H9 (cell line): ENCODE measurements around the gene P4HA2. TPM values are rescaled to one million over a fixed set of nuclear protein-coding genes. Genes with fewer than 3 reads are reported as not detected.

Experiments used
- DNase-seq: peaks from one replicate; pipeline ENCODE4 v3.0.0-alpha.2; 2017
- H2AFZ ChIP-seq: one replicate; pipeline ENCODE4 v1.6.1; 2013; ENCODE audit warnings: mild to moderate bottlenecking, low read length, control low read depth, moderate library complexity
- H2AK5ac ChIP-seq: 2 replicates; pipeline ENCODE4 v1.6.1; 2013; ENCODE audit warnings: low read length, control low read depth, mixed read lengths; ENCODE audit not compliant: insufficient read length
- H2BK120ac ChIP-seq: one replicate; pipeline ENCODE4 v1.6.1; 2013; ENCODE audit warnings: low read depth, mild to moderate bottlenecking, low read length, control low read depth, inconsistent platforms; ENCODE audit not compliant: poor library complexity, severe bottlenecking
- H2BK12ac ChIP-seq: 2 replicates; pipeline ENCODE4 v1.6.1; 2013; ENCODE audit warnings: low read length, control low read depth, mixed read lengths, low read depth; ENCODE audit not compliant: insufficient read length
- H2BK15ac ChIP-seq: 2 replicates; pipeline ENCODE4 v1.6.1; 2013; ENCODE audit warnings: low read depth, low read length, control low read depth
- H2BK20ac ChIP-seq: one replicate; pipeline ENCODE4 v1.6.1; 2013; ENCODE audit warnings: low read depth, mild to moderate bottlenecking, low read length, control low read depth, inconsistent platforms; ENCODE audit not compliant: poor library complexity, severe bottlenecking
- H2BK5ac ChIP-seq: 2 replicates; pipeline ENCODE4 v1.6.1; 2013; ENCODE audit warnings: low read length, control low read depth, mixed read lengths; ENCODE audit not compliant: insufficient read length
- H3K14ac ChIP-seq: 2 replicates; pipeline ENCODE4 v1.6.1; 2013; ENCODE audit warnings: low read length, control low read depth; ENCODE audit not compliant: insufficient read depth
- H3K18ac ChIP-seq: 2 replicates; pipeline ENCODE4 v1.6.1; 2013; ENCODE audit warnings: low read depth, mild to moderate bottlenecking, mixed read lengths, low read length, control low read depth; ENCODE audit not compliant: insufficient read length
- H3K23ac ChIP-seq: 2 replicates; pipeline ENCODE4 v1.6.1; 2013; ENCODE audit warnings: low read length, control low read depth, mixed read lengths, low read depth; ENCODE audit not compliant: insufficient read length
- H3K23me2 ChIP-seq: 2 replicates; pipeline ENCODE4 v1.6.1; 2013; ENCODE audit warnings: low read depth, mild to moderate bottlenecking, mixed read lengths, low read length, control low read depth; ENCODE audit not compliant: insufficient read length, poor library complexity, severe bottlenecking
- H3K27ac ChIP-seq: 2 replicates; pipeline ENCODE4 v1.5.1; 2013; ENCODE audit warnings: low read length, control low read depth, mixed read lengths, low read depth; ENCODE audit not compliant: insufficient read length
- H3K27me3 ChIP-seq: 2 replicates; pipeline ENCODE4 v1.6.1; 2013; ENCODE audit warnings: low read length, control low read depth, inconsistent platforms; ENCODE audit not compliant: insufficient read depth
- H3K4ac ChIP-seq: 2 replicates; pipeline ENCODE4 v1.6.1; 2013; ENCODE audit warnings: low read depth, mild to moderate bottlenecking, control low read depth, inconsistent platforms, low read length, moderate library complexity
- H3K4me1 ChIP-seq: 2 replicates; pipeline ENCODE4 v1.6.1; 2013; ENCODE audit warnings: low read length, control low read depth, inconsistent platforms; ENCODE audit not compliant: insufficient read depth
- H3K4me2 ChIP-seq: 2 replicates; pipeline ENCODE4 v1.6.1; 2013; ENCODE audit warnings: low read length, control low read depth, mixed read lengths; ENCODE audit not compliant: insufficient read length, insufficient read depth
- H3K56ac ChIP-seq: 2 replicates; pipeline ENCODE4 v1.6.1; 2013; ENCODE audit warnings: low read depth, mild to moderate bottlenecking, mixed read lengths, low read length, control low read depth; ENCODE audit not compliant: insufficient read length
- H3K79me1 ChIP-seq: 2 replicates; pipeline ENCODE4 v1.6.1; 2013; ENCODE audit warnings: low read depth, mild to moderate bottlenecking, moderate library complexity, low read length, control low read depth, inconsistent platforms; ENCODE audit not compliant: insufficient read depth, poor library complexity, severe bottlenecking
- H3K79me2 ChIP-seq: 2 replicates; pipeline ENCODE4 v1.6.1; 2013; ENCODE audit warnings: low read length, control low read depth, inconsistent platforms; ENCODE audit not compliant: insufficient read depth
- H3K9ac ChIP-seq: 2 replicates; pipeline ENCODE4 v1.6.1; 2013; ENCODE audit warnings: low read length, control low read depth, mixed read lengths; ENCODE audit not compliant: insufficient read length; ENCODE audit errors: extremely low read depth
- H3K9me3 ChIP-seq: one replicate; pipeline ENCODE4 v1.6.1; 2013; ENCODE audit warnings: low read depth, low read length, inconsistent platforms; ENCODE audit not compliant: control insufficient read depth
- H3T11ph ChIP-seq: one replicate; pipeline ENCODE4 v1.6.1; 2013; ENCODE audit warnings: mild to moderate bottlenecking, low read length, control low read depth, inconsistent platforms
- H4K20me1 ChIP-seq: one replicate; pipeline ENCODE4 v1.6.1; 2013; ENCODE audit not compliant: control insufficient read depth, insufficient read length, insufficient read depth
- H4K5ac ChIP-seq: 2 replicates; pipeline ENCODE4 v1.6.1; 2013; ENCODE audit warnings: low read depth, mild to moderate bottlenecking, mixed read lengths, low read length, control low read depth; ENCODE audit not compliant: insufficient read length
- H4K8ac ChIP-seq: replicated peaks from 2 replicates; pipeline ENCODE4 v1.6.1; 2013; ENCODE audit warnings: low read length, control low read depth, mixed read lengths, low read depth; ENCODE audit not compliant: insufficient read length
- H4K91ac ChIP-seq: 2 replicates; pipeline ENCODE4 v1.6.1; 2013; ENCODE audit warnings: low read depth, mild to moderate bottlenecking, moderate library complexity, mixed read lengths, low read length, control low read depth; ENCODE audit not compliant: insufficient read length
- H3K27ac Mint-ChIP-seq, 3 experiments: 2 replicates in 2 of 3; 3 replicates in 1 of 3; pipeline ENCODE4 v1.8.0; 2020 to 2021; ENCODE audit warnings: mixed read lengths in 3 of 3, mild to moderate bottlenecking in 1 of 3, moderate library complexity in 1 of 3
- H3K27me3 Mint-ChIP-seq: 2 replicates; pipeline ENCODE4 v1.8.0; 2021; ENCODE audit warnings: low read depth, mild to moderate bottlenecking, moderate library complexity, mixed read lengths
- H3K36me3 Mint-ChIP-seq, 3 experiments: 2 replicates in 2 of 3; 3 replicates in 1 of 3; pipeline ENCODE4 v1.8.0; 2020 to 2021; ENCODE audit warnings: low read depth in 3 of 3, mixed read lengths in 3 of 3; ENCODE audit not compliant: insufficient read depth in 1 of 3
- H3K4me1 Mint-ChIP-seq, 2 experiments: 2 replicates each; pipeline ENCODE4 v1.8.0; 2020; ENCODE audit warnings: mixed read lengths in 2 of 2
- H3K4me3 Mint-ChIP-seq, 2 experiments: 2 replicates in 1 of 2; 3 replicates in 1 of 2; pipeline ENCODE4 v1.8.0; 2020 to 2021; ENCODE audit warnings: mild to moderate bottlenecking in 2 of 2, mixed read lengths in 2 of 2, moderate library complexity in 1 of 2
- H3K9me3 Mint-ChIP-seq, 2 experiments: 2 replicates in 1 of 2; 3 replicates in 1 of 2; pipeline ENCODE4 v1.8.0; 2020; ENCODE audit warnings: mild to moderate bottlenecking in 2 of 2, mixed read lengths in 2 of 2, moderate library complexity in 1 of 2
- WGBS: extraction: QIAGEN DNeasy Blood & Tissue Kit; methylation state at CpG from one replicate; pipeline ENCODE4 v1.1.7; 2013; ENCODE audit warnings: missing lambda C conversion rate, low lambda C conversion rate, mixed read lengths; ENCODE audit not compliant: insufficient read length; ENCODE audit errors: extremely low coverage; 5-methylcytosine and 5-hydroxymethylcytosine counted together
- total RNA-seq: library from RNA; stranded (reverse); gene quantifications from 2 replicates; pipeline ENCODE4 v1.2.1, GENCODE V29; 2021
- TF ChIP-seq, protein P1 (sequence below): fragments of 200-600 bp; sonication (generic); conservative IDR thresholded peaks from 3 replicates; pipeline ENCODE4 v1.8.0; 2021; ENCODE audit warnings: antibody characterized with exemption, mild to moderate bottlenecking

Gene P4HA2
- total RNA-seq, 1 experiment from 2014 or later = 15.3 TPM

DNA sequence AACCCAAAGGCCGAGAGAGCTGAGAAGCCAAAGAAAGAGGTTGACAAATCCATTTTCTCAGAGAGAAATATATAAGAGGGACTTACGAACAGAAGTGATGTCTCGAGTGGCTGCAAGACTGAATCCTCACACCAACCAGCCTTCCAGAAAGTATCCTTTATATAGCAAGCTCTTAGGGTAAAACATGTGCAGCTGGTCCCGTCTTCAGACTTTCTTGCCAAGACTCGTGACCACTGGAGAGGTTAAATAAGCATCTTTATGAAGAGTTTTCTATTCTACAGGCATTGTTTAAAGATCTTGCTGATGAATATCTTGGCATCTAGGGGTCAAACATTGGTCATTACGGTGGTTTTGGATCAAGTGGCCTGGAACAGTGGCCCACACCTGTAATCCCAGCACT, 49.6 kb upstream of the P4HA2 start:
- Histone ChIP-seq H3K27ac (no peak overlapping the region), H2AK5ac (no peak overlapping the region), H3K9ac (no peak overlapping the region), H4K91ac (no peak overlapping the region), H3K4ac (no peak overlapping the region), H4K20me1 (no peaks in the 10 kb centered on the region), H3K4me1 (0 out of 2 replicates have a peak, but pooled peaks cover 5% of the 10 kb centered on the region), H3K27me3 (no peaks in the 10 kb centered on the region), H3K79me1 (no peaks in the 10 kb centered on the region), H2AFZ (no peak overlapping the region), H3K79me2 (no peaks in the 10 kb centered on the region), H3K23ac (no peak overlapping the region), H3K23me2 (peaks cover 2% of the 10 kb centered on the region), H3K4me2 (no peak overlapping the region), H3T11ph (no peak overlapping the region), H3K18ac (no peak overlapping the region), H2BK12ac (no peak overlapping the region), H2BK15ac (no peak overlapping the region), H3K9me3 (no peaks in the 10 kb centered on the region), H4K5ac (no peak overlapping the region), H2BK120ac (no peak overlapping the region), H2BK20ac (no peak overlapping the region), H4K8ac (no peak overlapping the region), H2BK5ac (no peak overlapping the region), H3K14ac (no peak overlapping the region), H3K56ac (no peak overlapping the region)
- H3K4me1 Mint-ChIP-seq = peaks cover 20 to 26% of the 10 kb centered on the region in 2 experiments
- TF ChIP-seq, protein P1, sequence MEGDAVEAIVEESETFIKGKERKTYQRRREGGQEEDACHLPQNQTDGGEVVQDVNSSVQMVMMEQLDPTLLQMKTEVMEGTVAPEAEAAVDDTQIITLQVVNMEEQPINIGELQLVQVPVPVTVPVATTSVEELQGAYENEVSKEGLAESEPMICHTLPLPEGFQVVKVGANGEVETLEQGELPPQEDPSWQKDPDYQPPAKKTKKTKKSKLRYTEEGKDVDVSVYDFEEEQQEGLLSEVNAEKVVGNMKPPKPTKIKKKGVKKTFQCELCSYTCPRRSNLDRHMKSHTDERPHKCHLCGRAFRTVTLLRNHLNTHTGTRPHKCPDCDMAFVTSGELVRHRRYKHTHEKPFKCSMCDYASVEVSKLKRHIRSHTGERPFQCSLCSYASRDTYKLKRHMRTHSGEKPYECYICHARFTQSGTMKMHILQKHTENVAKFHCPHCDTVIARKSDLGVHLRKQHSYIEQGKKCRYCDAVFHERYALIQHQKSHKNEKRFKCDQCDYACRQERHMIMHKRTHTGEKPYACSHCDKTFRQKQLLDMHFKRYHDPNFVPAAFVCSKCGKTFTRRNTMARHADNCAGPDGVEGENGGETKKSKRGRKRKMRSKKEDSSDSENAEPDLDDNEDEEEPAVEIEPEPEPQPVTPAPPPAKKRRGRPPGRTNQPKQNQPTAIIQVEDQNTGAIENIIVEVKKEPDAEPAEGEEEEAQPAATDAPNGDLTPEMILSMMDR = no peak
- no peak for DNase-seq
- no CpG with 5 or more reads among the region's 6 CpGs for WGBS
- no peaks in the 10 kb centered on the region for H3K9me3 Mint-ChIP-seq
- no peak overlapping the region for H3K4me3 Mint-ChIP-seq
- H3K36me3 Mint-ChIP-seq = peaks cover 0 to 2% (median 0%) of the 10 kb centered on the region in 3 experiments; a peak in 1 of 7 replicates
- H3K27ac Mint-ChIP-seq = no peak overlapping the region
- H3K27me3 Mint-ChIP-seq = peaks cover 13% of the 10 kb centered on the region
